GM21786 (cell line): ENCODE data around the gene LEMD2.

ENCODE experiments used
- ATAC-seq: cut with Tn5 transposase; IDR thresholded peaks from one replicate; pipeline ENCODE4 v1.9.1; 2021; ENCODE audit not compliant: unreplicated experiment

LEMD2 gene

DNA sequence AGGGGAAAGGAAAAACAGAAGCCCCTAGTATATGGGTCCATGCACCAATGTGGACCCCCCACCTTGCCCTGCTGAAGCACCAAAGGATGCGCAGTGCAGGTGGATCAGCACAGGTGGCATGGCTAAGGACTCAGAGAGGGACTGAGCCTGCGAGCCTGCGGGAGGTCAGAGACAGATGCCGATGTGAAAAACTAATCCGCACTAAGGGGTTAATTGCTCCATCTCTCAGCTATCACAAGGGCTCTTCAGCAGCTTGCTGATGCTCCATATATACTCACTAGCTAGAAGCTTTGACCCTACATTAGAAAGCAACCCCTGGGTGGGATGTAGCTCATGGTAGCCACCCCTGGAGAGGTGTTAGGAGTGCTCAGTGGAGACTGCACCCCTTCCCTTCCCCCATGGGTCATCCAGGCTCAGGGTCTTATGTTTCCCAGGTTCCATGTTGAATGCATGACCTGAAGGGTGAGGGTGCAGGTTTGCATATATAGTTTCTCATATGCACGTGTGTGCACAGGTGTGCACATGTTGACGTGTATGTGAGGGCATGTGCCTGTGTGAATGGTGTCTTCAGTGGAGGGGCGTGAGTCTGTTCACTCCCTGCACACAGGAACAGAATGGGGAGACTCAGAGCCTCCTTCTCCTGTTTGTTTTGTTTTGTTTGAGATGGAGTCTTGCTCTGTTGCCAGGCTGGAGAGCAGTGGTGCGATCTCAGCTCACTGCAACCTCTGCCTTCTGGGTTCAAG is 28.9 kb downstream of the LEMD2 start:
- ATAC-seq, result no peak

DNA sequence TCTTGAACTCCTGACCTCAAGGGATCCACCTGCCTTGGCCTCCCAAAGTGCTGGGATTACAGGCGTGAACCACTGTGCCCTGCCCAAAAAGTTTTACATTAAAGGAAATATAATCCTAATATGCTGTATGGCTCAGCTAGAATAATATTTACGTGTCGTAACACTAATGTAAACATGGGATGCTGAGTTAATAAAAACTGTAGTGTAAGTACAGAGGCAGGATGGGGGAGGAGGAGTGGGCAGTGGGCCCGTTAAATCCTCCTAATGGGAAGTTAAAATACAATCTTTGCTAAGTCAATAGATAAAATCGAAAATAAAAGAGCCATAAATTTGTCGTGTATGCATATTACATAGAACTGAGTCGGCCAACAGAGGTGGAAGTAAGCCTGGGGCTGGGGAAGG is 30.1 kb downstream of the LEMD2 start:
- no peak for ATAC-seq

DNA sequence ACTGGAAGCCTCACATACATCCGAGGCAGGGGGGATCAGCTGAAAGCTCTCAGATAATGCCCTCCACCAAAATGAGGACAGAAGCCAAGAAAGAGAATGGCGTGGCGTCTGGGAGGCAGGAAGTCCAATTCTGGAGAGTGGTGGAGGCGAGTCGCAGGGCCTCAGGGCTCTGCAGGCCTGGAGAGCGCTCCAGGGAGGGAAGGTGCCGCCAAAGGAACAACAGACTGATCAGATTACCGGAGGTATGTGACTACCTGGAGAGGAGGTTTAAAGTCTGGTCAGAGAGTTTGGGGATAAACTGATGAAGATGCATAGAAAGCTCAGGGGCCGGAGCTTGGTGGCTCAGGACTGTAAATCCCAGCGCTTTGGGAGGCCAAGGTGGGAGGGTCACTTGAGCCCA is 31.0 kb downstream of the LEMD2 start:
- no peak for ATAC-seq

DNA sequence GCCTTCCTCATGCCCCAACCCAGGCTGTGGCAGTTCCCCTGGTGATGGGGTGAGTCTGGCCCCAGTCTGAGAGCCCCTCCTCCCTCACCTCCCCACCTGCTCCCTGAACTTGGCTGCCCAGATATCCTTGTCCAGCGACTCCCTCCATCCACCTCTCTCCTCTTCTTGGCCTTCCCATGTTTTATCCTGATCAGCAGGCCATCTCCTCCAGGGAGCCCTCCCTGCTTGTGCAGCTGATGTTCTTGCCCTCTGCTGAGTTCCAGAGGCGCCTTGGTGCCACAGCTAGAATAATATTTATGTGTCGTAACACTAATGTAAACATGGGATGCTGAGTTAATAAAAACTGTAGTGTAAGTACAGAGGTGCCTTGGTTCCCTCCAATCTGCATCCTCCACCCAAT is 31.8 kb downstream of the LEMD2 start:
- ATAC-seq, result no peak

DNA sequence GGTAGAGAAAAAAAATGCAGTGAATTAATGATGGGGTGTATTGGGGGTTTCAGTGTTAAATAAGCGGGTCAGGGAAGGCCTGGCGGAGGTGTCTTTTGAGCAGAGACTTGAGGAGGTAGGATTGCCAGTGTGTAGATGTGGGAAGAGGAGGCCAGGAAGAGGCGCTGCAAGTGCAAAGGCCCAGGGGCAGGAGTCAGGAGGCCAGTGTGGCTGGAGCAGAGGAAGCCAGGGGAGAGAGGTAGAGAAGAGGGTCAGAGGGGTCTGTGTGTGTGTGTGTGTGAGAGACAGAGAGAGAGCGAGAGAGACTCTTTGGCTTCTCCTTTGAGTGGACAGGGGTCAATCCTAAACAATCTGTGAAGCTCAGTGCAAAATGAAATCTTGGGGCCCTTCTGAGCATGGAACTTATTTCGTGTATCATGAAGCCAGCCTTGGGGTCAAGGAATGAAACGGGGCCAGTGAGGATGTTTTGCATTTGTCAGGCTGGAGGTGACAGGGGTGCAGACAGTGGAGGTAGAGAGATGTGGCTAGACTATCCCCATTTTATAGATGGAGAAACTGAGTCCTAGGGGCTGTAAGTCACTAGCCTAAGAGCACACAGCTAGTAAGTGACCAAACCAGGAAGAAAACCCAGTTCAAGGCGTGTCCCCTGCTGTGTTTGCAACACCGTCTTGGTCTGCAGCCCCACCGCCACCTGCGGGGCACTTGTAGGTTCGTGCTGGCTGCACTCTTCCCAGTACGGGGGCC is 32.5 kb downstream of the LEMD2 start:
- no peak for ATAC-seq

DNA sequence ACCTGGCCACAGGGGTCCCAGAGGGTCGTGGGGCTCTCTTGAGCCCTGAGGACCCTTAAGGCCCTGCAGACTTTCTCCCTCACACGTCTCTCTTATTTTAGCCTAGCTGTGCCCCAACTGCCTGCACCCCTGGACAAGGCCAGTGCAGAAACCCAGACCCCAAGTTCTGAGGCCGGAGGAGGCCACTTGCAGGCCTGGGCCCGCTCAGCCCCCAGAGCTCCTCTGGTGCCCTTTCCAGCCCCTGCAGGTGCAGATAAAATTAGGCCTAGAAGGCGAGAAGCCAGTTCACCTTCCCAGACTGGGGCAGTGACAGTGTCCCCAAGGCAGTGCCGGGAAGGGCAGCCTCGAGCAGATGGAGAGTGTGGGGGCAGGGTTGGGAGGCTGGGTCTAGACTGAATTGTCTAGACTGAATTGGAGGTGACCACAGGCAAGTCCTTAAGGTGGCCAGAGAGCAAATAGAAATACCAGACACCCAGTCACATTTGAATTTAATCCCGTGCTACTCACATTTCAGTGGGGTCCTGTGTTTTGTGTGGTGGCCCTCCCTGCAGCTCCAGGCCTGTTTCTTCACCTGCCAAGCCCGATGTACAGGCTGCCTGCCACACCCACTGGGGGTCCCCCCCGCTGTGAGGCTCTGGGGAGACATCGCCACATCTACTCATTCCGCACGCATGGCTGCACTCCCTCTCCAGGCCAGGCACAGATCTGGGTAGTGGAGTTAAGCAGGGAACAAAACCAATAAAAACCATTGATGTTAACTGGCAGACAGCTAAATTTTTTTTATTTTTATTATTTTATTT is 33.7 kb downstream of the LEMD2 start:
- no peak for ATAC-seq

DNA sequence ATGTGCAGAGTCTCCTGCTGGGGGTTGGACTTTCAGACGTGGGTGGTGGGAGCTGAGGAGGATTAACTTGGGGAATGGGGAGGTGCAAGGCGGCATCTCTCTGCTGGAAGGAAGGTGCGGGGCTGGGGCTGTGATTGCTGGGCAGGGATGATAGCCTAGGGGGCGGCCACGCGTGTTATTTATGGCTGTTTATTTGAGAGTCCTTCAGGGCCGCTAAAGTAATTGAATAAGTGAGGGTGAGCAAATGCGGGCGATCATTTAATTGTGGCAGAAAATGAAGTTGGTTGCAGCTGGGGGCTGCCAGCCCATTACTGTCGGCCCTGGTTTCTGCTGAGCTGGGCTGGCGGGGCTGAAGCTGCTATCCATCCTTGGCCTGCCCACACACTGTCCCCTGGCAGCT is 34.7 kb downstream of the LEMD2 start:
- ATAC-seq, result no peak

DNA sequence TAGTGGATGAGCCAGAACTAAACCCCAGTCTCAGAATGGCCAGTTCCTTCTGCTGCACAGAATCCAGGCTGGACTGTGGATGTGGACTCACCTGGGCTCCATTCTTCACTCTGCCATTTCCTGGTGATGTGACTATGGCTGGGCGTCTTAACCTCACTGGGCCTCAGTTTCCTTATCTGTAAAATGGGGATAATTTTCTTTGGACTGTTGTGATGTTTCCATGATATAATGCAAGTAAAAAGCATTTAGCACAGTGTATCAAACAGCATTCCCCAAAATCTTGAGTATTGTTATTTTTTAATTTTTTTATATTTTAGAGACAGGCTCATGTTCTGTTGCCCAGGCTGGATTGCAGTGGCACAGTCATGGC is 36.3 kb downstream of the LEMD2 start:
- no peak for ATAC-seq

DNA sequence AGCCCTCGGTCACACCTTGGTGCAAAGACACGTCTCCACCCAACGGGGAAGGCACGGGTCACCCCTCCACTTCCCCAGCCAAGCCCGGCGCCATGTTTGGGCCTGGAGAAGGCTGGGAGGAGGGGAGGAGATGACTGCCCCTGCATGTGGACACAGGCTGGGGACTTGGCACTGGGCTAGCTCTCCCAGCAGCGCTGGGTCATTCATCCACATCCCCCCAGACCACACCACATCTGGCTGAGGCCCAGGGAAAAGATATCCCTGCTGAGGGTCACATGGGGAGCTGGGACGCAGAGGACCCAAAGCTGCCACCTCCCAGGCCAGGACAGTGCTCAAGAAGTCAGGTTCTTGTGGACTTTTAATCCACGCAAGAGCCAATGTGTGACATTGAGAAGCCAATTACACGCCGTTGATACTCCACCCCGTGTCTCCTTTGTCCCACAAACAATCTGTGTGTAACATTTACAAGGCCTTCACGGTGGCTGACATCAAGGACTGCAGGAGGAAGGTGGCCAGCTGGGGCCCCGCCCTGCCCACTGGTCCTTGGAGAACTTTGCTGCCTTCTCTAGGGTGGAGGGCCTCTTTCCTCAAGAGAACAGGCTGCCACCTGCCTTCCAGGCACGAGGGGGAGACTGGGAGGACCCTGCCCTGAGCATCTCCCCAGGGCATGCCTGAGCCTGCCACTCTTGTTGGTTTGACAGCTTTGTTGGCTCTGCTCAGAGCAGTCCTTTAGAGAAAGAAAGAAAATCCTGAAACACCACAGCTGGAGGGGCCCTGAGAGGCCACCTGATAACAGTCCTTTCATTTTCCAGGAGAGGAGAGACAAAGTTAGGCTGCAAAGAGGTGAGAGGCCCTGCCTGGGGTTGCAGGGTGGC is 36.9 kb downstream of the LEMD2 start:
- no peak for ATAC-seq

DNA sequence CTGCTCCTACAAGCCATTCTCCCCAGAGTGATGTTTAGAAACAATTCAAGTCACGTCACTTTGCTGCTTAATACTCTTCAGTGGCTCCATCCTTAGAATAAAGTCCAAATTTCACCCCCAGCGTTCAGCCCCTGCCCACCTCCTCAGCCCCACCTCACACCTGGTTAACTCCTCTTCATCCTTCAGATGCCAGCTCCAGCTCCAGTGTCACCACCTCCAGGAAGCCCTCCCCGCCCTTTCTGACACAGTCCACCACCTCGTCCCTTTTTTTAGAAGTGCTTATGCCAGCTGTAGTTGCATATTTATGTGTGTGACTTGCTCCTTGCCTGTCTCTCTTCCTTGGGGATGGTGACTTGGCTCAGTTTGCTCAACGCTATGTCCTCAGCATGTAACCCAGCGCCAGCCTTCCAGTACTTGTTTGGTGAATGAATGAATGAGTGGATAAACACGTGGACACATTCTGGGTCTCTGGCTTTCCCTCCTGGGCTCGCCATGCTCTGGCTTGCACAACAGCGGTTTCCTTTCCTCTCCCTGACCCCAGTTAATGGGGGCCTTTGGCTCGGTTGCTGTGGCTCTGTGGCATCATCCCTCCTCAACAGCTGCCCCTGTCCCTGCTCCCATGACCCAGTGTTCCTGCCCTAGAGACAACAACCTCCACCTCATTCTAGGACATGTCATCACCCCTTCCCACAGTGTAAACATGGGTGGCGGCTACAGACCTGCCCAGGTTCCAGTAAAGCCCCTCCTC is 38.5 kb downstream of the LEMD2 start:
- ATAC-seq, result no peak

DNA sequence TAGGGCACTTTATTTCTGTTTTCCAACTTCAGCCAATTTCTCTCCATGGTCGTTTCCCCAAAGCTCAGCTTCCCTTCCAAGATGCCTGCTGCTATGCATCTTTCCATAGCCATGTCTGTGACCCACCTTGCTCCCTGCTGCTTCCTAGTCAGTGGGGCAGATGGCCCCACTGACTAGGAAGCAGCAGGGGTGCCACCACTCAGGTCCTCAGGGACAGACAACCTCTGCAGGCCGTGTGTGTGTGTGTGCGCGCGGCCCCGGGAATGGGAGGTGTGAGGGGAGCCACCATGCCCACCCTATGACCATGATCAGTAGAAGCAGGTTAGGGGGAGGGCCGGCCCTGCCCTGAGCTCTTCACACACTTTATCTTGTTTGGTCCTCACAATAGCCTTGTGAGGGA is 39.5 kb downstream of the LEMD2 start:
- no peak for ATAC-seq

DNA sequence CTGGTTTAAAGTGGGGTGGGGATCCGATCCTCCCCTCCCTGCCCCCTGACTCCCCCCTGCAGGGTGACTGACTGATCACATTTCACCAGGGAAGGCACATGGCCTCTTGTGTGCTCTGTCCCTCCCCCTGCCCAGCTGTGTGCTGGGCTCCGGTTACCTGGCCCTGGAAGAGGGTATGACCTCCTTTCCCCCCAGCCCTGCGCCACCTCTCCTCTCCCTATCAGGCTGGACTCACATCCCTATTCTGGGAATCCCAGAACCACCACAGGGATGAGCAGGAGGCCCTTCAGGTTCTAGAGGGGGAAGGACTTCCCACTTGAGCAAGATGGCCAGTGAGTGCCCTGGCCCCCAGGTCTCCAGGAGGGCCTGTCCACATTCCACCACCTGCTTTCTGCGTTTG is 40.1 kb downstream of the LEMD2 start:
- no peak for ATAC-seq

DNA sequence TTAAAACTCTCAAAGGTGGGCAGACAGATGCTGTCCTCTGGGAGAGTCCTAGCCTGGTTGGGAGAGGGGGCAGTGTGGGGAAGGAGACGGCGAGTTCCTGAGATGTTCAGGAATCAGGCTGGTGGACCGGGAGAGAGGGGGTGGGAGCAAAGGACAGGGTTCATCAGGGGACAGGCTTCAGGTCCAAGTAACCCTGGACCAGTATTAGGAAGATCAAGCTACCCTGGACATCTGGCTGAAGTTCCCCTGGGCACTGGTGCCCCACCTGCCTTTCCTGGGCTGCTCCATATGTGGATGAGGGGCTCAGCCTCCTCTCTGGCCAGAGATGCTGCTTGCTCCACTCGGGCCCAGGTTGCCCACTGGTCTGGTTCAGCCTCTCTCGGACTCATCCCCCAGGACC is 41.1 kb downstream of the LEMD2 start:
- no peak for ATAC-seq

DNA sequence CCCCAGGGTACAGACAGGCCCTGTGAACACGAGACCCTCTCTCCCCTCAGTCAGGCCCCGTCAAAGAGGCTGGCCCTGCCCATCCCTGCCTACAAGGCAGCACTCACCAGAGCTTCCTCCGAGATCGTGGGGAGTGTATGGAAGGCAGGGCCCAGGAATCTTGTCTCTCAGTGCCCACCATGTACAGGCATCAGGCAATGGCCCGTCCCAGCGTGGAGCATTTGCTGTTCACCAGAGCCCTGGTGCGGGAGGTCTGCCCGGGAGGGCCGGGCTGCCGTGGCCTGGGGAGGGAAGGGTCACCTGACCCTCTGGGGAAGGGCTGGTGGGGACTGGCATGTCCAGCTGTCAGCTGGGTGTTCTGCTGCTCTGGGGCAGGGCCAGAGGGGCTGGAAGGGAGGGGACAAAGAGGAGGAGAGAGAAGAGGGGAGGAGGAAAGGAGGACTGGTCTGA is 42.3 kb downstream of the LEMD2 start, which contains the start of gene IP6K3:
Gene IP6K3, minus strand, starts transcription at position 255 of the 450 bp plus-strand sequence. CDS start 11,429 bp downstream, outside the sequence.
- no peak for ATAC-seq

DNA sequence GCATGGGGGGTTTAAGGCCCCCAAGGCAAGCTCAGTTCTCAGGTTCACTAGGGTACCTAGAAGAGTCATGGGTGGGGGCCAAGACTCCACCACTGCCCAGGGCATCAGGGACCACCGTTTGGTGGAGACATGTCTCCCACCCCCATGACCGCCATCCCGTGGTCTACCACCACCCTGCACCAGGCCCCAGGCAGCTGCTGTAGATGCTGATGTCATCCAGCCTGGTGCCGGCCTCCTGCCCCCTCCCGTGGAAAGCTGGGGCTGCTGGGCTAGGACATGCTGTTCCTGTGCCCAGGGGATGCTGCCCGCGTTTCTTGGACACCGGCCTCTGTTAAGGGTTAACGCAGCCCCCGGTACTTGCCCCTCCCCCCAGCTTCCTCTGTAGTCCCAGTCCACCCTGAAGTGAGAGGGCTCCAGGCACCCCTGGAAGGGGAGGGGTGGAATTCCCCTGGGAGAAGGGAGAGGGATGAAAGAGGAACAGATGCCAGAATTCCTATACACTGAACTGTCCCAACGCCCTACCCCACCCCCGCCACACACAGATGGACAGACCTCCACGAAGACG is 42.8 kb downstream of the LEMD2 start:
- no peak for ATAC-seq

DNA sequence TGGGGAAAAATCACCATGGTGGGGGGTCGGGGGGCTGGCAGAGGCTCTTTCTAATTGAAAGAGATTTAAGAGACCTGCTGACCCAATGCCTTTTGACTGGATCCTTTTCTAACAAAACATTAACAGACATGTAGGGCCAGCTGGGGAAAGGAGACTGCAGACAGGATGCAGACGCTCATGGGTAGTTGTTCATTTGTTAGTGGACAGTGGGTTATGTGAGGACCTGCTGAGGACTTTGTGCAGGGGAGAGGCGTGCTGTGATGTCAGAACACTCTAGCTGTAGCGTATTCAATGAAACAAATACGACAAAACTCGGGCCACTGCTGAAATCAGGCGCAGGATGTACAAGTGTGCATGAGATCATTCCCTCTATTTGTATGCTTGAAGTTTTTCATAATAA is 43.4 kb downstream of the LEMD2 start:
- ATAC-seq, result no peak

DNA sequence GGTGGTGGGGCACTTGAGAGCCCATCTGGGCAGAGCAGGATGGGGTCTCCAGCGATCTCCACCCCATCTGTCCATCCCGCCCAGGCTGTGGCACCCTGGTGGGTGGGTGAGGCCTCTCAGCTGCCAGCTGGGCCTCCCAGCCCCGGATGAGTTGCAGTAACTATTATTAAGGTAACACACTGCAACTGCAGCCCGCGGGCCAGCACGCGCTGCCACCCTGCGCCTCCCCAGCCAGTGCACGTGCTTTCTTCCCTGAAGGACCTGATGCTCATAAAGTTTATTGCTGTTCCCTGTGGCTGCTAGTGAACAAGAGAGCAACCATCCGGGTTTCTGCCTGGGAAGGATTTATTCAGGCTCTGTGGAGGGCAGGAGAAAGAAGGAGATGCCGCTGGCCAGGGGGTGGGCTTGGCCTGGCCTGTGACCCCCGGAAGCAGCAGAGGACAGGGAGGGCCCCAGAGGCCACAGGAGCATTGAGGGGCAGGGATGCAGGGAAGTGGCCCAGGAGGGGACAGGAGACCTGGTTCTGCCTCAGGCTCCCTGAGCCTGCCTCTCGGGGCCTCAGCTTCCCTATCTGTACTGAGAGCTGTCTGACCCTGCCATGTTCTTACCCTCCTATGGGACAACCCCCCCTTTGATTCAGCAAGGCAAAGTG is 43.9 kb downstream of the LEMD2 start:
- ATAC-seq, result no peak

DNA sequence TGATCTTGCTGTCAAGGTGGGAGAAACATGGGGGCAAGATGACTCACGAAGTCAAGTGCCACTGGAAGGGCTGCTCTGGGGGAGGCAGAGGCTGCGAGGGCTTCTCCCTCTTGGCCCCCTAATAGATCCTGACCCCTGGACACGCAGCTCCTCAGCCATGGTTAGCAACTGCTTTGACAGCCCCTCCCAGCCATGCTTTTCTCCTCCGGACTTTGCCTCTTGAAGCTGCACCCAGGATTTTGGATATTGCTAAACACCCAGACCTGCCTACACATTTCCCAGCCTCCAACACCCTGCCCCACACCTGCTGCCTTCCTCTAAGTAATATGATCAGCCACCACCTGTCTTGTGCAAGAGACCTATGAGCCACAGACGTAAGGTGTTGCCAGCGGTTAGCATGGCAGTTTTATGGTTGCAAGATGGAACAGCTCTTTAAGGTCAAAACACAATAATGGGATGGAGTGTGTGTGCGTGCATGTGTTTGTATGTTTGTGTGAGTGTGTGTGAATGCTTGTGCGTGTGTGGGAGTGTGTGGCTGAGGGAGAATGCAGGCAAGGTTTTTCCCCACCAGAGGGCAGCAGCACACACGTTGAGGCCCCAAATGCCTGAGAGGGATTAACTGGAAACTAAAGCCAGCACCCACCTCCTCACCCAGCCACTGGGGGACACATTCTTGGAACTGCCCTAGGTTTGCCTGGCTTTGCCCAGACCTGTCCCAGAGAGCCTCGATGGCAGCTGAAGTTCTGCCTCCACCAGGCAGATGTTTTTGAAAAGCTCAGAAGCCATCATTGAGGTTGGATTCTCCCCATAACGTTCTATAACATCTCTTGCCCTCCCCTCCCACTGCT is 44.7 kb downstream of the LEMD2 start:
- no peak for ATAC-seq
